Measurements from ENCODE around the gene HOXB3.

DNA sequence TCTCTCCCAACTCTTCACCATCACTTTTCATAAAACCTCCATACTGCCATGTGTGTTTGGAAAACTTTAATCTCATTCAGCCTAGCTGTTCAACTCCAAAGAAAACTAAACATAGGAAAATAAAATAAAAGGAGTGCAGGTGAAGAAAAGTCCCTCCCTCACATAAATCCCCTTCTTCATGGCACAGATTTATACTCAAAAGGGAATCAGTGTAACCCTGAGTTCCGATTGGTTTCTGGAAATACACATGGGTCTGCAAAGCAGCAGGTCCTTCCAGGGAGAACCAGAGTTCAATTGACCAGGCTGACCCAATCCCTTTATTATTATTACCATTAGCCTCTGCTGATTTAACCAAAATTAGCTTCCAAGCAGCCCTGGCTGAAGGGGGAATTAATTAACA, 36.2 kb downstream of the HOXB3 start:
- no peak for TF ChIP-seq POLR2A (IDR thresholded peaks at IDR 0.05)
- TF ChIP-seq, protein P1, sequence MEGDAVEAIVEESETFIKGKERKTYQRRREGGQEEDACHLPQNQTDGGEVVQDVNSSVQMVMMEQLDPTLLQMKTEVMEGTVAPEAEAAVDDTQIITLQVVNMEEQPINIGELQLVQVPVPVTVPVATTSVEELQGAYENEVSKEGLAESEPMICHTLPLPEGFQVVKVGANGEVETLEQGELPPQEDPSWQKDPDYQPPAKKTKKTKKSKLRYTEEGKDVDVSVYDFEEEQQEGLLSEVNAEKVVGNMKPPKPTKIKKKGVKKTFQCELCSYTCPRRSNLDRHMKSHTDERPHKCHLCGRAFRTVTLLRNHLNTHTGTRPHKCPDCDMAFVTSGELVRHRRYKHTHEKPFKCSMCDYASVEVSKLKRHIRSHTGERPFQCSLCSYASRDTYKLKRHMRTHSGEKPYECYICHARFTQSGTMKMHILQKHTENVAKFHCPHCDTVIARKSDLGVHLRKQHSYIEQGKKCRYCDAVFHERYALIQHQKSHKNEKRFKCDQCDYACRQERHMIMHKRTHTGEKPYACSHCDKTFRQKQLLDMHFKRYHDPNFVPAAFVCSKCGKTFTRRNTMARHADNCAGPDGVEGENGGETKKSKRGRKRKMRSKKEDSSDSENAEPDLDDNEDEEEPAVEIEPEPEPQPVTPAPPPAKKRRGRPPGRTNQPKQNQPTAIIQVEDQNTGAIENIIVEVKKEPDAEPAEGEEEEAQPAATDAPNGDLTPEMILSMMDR (IDR thresholded peaks at IDR 0.05), result no peak
